Inflammatory macrophage treated with lipopolysaccharide for 4 hours (primary cell): ENCODE results near the gene SART3.

Experiments
- DNase-seq: peaks from one replicate; pipeline ENCODE4 v3.0.0-alpha.2; 2020

Gene SART3

GRCh38 chr12:108560752-108561719 lies at the start of gene SART3:
Gene SART3, minus strand, starts transcription at chr12:108561173. Its CDS starts 19 bp downstream, at chr12:108561154.
- DNase-seq, result peak; percentile 86

- DNase-seq, result no peak
Measured at GRCh38 chr12:108610336-108610815, 49.4 kb upstream of the SART3 start.

- DNase-seq, result no peak
Measured at GRCh38 chr12:108609537-108610335, 48.8 kb upstream of the SART3 start.

GRCh38 chr12:108608616-108609015 lies 47.6 kb upstream of the SART3 start:
- DNase-seq, result no peak

- no peak for DNase-seq
Measured at GRCh38 chr12:108607981-108608600, 47.1 kb upstream of the SART3 start.

GRCh38 chr12:108606492-108606891 lies 45.5 kb upstream of the SART3 start:
- no peak for DNase-seq

- DNase-seq, result no peak
Measured at GRCh38 chr12:108605690-108606406, 44.9 kb upstream of the SART3 start.

GRCh38 chr12:108605000-108605689 lies 44.2 kb upstream of the SART3 start:
- peak; percentile 33 for DNase-seq

GRCh38 chr12:108604208-108604941 lies 43.4 kb upstream of the SART3 start:
- DNase-seq, result no peak

GRCh38 chr12:108603743-108604142 lies 42.8 kb upstream of the SART3 start:
- DNase-seq, result no peak

GRCh38 chr12:108602976-108603704 lies 42.2 kb upstream of the SART3 start:
- DNase-seq, result no peak

- no peak for DNase-seq
Measured at GRCh38 chr12:108602209-108602705, 41.3 kb upstream of the SART3 start.

GRCh38 chr12:108600702-108601007 lies 39.7 kb upstream of the SART3 start:
- DNase-seq, result no peak

GRCh38 chr12:108599948-108600701 lies 39.2 kb upstream of the SART3 start:
- no peak for DNase-seq

- no peak for DNase-seq
Measured at GRCh38 chr12:108599541-108599940, 38.6 kb upstream of the SART3 start.

GRCh38 chr12:108598553-108599250 lies 37.7 kb upstream of the SART3 start:
- no peak for DNase-seq

GRCh38 chr12:108597559-108598471 lies 36.8 kb upstream of the SART3 start, which contains the start of gene TMEM119:
Gene TMEM119, minus strand, starts transcription at chr12:108598084. Its CDS starts 5,701 bp downstream, at chr12:108592383.
- no peak for DNase-seq
